Measurements from ENCODE around the gene DOK6. TPM values are rescaled to one million over a fixed set of nuclear protein-coding genes. Genes with fewer than 3 reads are reported as not detected.
"Not testable (repeated sequence)": the region's sequence is repeated elsewhere in the genome, so short reads cannot be mapped to it uniquely, and the experiment has no call there.

Gene DOK6
- total RNA-seq, 1 donor from 2014 or later, result 0.43 TPM

- no peak for DNase-seq (ENCODE audit: low spot score)
- Histone ChIP-seq H3K36me3 (no peaks in the 10 kb centered on the region), H3K9me3 (ENCODE audit: low read depth) (no peaks in the 10 kb centered on the region), H2AFZ (replicated peaks) (no peak overlapping the region), H3F3A (ENCODE audit: low read depth) (no peaks in the 10 kb centered on the region), H3K4me1 (no peaks in the 10 kb centered on the region), H4K20me1 (ENCODE audit: low read depth) (no peaks in the 10 kb centered on the region), H3K9ac (no peak overlapping the region), H3K4me2 (no peak overlapping the region), H3K27me3 (no peaks in the 10 kb centered on the region), H3K27ac (no peak overlapping the region), H3K79me2 (ENCODE audit: low read depth) (no peaks in the 10 kb centered on the region), H3K4me3 (no peak overlapping the region)
- H3K27ac Mint-ChIP-seq, result no peak overlapping the region
- H3K9me3 Mint-ChIP-seq, result peaks cover 2% of the 10 kb centered on the region
- TF ChIP-seq EZH2 (IDR thresholded peaks at IDR 0.05), result no peak
- no peak for TF ChIP-seq EZH2phosphoT487 (IDR thresholded peaks at IDR 0.05)
- TF ChIP-seq, protein P1, sequence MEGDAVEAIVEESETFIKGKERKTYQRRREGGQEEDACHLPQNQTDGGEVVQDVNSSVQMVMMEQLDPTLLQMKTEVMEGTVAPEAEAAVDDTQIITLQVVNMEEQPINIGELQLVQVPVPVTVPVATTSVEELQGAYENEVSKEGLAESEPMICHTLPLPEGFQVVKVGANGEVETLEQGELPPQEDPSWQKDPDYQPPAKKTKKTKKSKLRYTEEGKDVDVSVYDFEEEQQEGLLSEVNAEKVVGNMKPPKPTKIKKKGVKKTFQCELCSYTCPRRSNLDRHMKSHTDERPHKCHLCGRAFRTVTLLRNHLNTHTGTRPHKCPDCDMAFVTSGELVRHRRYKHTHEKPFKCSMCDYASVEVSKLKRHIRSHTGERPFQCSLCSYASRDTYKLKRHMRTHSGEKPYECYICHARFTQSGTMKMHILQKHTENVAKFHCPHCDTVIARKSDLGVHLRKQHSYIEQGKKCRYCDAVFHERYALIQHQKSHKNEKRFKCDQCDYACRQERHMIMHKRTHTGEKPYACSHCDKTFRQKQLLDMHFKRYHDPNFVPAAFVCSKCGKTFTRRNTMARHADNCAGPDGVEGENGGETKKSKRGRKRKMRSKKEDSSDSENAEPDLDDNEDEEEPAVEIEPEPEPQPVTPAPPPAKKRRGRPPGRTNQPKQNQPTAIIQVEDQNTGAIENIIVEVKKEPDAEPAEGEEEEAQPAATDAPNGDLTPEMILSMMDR (IDR thresholded peaks at IDR 0.05), result no peak
- no peak overlapping the region for H3K4me3 Mint-ChIP-seq
- H3K4me1 Mint-ChIP-seq, result no peaks in the 10 kb centered on the region
- no peaks in the 10 kb centered on the region for H3K27me3 Mint-ChIP-seq (ENCODE audit: insufficient read depth, low read depth)
- H3K36me3 Mint-ChIP-seq, result no peaks in the 10 kb centered on the region
These were observed 429.5 kb downstream of the DOK6 start for GRCh38 chr18:69830189-69830588.

- H3K9me3 ChIP-seq (ENCODE audit: low read depth); H3K27ac ChIP-seq; H2AFZ ChIP-seq (replicated peaks); H3K4me2 ChIP-seq; H3K27me3 Mint-ChIP-seq (ENCODE audit: insufficient read depth, low read depth); H3K9me3 Mint-ChIP-seq; H4K20me1 ChIP-seq (ENCODE audit: low read depth); H3K36me3 Mint-ChIP-seq; H3F3A ChIP-seq (ENCODE audit: low read depth); H3K27ac Mint-ChIP-seq; H3K4me3 ChIP-seq; H3K9ac ChIP-seq; H3K4me1 ChIP-seq; H3K4me3 Mint-ChIP-seq; H3K27me3 ChIP-seq; H3K36me3 ChIP-seq; DNase-seq (ENCODE audit: low spot score); H3K79me2 ChIP-seq (ENCODE audit: low read depth): not testable (repeated sequence)
- peaks cover 11% of the 10 kb centered on the region for H3K4me1 Mint-ChIP-seq
These were observed 434.3 kb downstream of the DOK6 start for GRCh38 chr18:69834980-69835379.

- Mint-ChIP-seq H3K36me3 (peaks cover 1% of the 10 kb centered on the region), H3K9me3 (peaks cover under 1% of the 10 kb centered on the region), H3K27me3 (ENCODE audit: insufficient read depth, low read depth) (no peaks in the 10 kb centered on the region), H3K4me1 (peaks cover 34% of the 10 kb centered on the region), H3K4me3 (no peak overlapping the region), H3K27ac (no peak overlapping the region)
- H4K20me1 ChIP-seq (ENCODE audit: low read depth), result no peaks in the 10 kb centered on the region
- H3K9me3 ChIP-seq (ENCODE audit: low read depth), result no peaks in the 10 kb centered on the region
- H2AFZ ChIP-seq (replicated peaks), result no peak overlapping the region
- H3K4me1 ChIP-seq, result peaks cover under 1% of the 10 kb centered on the region
- H3K27ac ChIP-seq, result no peak overlapping the region
- H3K27me3 ChIP-seq, result no peaks in the 10 kb centered on the region
- TF ChIP-seq EZH2 (IDR thresholded peaks at IDR 0.05), result no peak
- TF ChIP-seq EZH2phosphoT487 (IDR thresholded peaks at IDR 0.05), result no peak
- no peaks in the 10 kb centered on the region for H3F3A ChIP-seq (ENCODE audit: low read depth)
- H3K36me3 ChIP-seq, result no peaks in the 10 kb centered on the region
- no peak overlapping the region for H3K4me3 ChIP-seq
- DNase-seq (ENCODE audit: low spot score), result no peak
- no peaks in the 10 kb centered on the region for H3K79me2 ChIP-seq (ENCODE audit: low read depth)
- no peak overlapping the region for H3K9ac ChIP-seq
- no peak overlapping the region for H3K4me2 ChIP-seq
These were observed 437.3 kb downstream of the DOK6 start for GRCh38 chr18:69838003-69838402.

DNA sequence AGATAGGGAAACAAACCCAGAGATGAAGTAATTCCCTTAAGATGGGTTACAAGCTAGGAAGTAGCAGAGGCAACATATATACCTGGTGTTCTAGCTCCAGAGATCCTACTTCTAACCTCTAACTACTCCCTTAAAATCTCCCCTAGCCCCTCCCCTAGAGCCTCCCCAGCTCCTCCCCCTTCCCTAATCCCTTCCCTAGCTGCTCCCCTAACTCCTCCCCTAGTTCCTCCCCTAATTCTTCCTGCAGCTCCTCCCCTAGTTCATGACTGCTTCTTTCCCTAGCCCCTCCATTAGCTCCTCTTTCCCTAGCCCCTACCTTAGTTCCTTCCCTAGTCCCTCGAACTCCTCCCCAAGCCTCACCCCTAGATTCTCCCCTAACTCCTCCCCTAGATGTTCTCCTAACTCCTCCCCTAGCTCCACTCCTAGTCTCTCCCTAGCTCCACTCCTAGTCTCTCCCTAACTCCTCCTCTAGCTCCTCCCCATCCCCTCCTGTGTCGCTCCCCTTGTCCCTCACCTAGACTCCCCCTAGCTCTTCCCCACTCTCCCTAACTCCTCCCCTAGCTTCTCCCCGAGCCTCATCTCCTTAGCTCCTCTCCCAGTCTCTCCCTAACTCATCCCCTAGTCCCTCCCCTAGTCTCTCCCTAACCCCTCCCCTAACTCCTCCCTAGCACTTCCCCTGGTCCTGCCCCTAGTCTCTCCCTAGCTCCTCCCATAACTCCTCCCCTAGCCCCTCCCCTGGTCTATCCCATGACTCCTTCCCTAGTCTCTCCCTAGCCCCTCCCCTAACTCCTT, 438.1 kb downstream of the DOK6 start:
- Mint-ChIP-seq H3K4me3 (no peak overlapping the region), H3K27ac (no peak overlapping the region), H3K27me3 (ENCODE audit: insufficient read depth, low read depth) (no peaks in the 10 kb centered on the region), H3K4me1 (peaks cover 43% of the 10 kb centered on the region), H3K36me3 (peaks cover 1% of the 10 kb centered on the region), H3K9me3 (no peaks in the 10 kb centered on the region)
- Histone ChIP-seq H3F3A (ENCODE audit: low read depth) (no peaks in the 10 kb centered on the region), H3K27ac (no peak overlapping the region), H3K9ac (no peak overlapping the region), H2AFZ (replicated peaks) (no peak overlapping the region), H4K20me1 (ENCODE audit: low read depth) (no peaks in the 10 kb centered on the region), H3K4me2 (no peak overlapping the region), H3K9me3 (ENCODE audit: low read depth) (no peaks in the 10 kb centered on the region), H3K4me1 (peaks cover 6% of the 10 kb centered on the region), H3K79me2 (ENCODE audit: low read depth) (no peaks in the 10 kb centered on the region), H3K4me3 (no peak overlapping the region), H3K36me3 (no peaks in the 10 kb centered on the region), H3K27me3 (no peaks in the 10 kb centered on the region)
- TF ChIP-seq EZH2phosphoT487 (IDR thresholded peaks at IDR 0.05), result no peak
- no peak for TF ChIP-seq EZH2 (IDR thresholded peaks at IDR 0.05)
- TF ChIP-seq, protein P1 (IDR thresholded peaks at IDR 0.05), result no peak
- peak; percentile 12 for DNase-seq (ENCODE audit: low spot score)
